ENCODE results near the gene ZBTB48. TPM values are rescaled to one million over a fixed set of nuclear protein-coding genes. Genes with fewer than 3 reads are reported as not detected.

Gene ZBTB48
- total RNA-seq, 1 donor from 2014 or later = 20.0 TPM

DNA sequence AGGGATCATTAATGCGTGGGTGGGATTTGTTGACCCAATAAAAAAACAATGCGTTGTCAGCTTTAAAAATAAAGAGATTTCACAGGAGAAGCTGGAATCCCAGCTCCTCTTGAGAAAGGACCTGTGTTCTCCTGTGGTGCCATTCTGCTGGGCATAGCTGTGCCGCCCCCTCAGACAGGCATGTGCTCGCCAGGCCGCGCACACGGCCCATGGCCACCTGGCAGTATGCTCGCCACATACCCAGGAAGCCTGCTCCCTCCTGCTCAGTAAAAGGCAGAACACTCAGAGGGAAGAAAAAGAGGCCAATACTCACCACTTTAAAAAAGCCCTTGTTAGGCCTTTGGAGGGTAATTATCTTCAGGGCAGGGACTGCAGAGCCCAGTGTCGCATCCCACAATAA lies 58.0 kb downstream of the ZBTB48 start:
- H3K27ac ChIP-seq (ENCODE audit: low read depth, low read length) = no peak overlapping the region
- Mint-ChIP-seq H3K27ac (ENCODE audit: unreplicated experiment) (no peak overlapping the region), H3K4me3 (ENCODE audit: unreplicated experiment) (no peak overlapping the region), H3K27me3 (ENCODE audit: low read depth, unreplicated experiment) (no peaks in the 10 kb centered on the region), H3K9me3 (ENCODE audit: unreplicated experiment) (no peaks in the 10 kb centered on the region), H3K4me1 (ENCODE audit: low read depth, unreplicated experiment) (no peaks in the 10 kb centered on the region), H3K36me3 (ENCODE audit: low read depth, unreplicated experiment) (peaks cover 19% of the 10 kb centered on the region)
- H3K4me2 ChIP-seq (ENCODE audit: low read length) = peak overlapping the region; percentile 20
- H3K9ac ChIP-seq (ENCODE audit: low read length) = no peak overlapping the region
- no peak for FAIRE-seq
- no peaks in the 10 kb centered on the region for H3K79me2 ChIP-seq (ENCODE audit: insufficient read depth, low read length)
- no peak for DNase-seq (ENCODE audit: low read depth)
- H3K36me3 ChIP-seq (ENCODE audit: insufficient read depth, low read length) = peaks cover 14% of the 10 kb centered on the region
- H3K9me3 ChIP-seq (ENCODE audit: insufficient read depth, low read depth, low read length) = no peaks in the 10 kb centered on the region
- peaks cover 9% of the 10 kb centered on the region for H3K4me1 ChIP-seq (ENCODE audit: insufficient read depth, low read length)
- H4K20me1 ChIP-seq (ENCODE audit: insufficient read depth, low read length) = no peaks in the 10 kb centered on the region
- no peak for TF ChIP-seq EZH2 (IDR thresholded peaks at IDR 0.05; ENCODE audit: insufficient read depth, low read length)
- TF ChIP-seq, protein P1, sequence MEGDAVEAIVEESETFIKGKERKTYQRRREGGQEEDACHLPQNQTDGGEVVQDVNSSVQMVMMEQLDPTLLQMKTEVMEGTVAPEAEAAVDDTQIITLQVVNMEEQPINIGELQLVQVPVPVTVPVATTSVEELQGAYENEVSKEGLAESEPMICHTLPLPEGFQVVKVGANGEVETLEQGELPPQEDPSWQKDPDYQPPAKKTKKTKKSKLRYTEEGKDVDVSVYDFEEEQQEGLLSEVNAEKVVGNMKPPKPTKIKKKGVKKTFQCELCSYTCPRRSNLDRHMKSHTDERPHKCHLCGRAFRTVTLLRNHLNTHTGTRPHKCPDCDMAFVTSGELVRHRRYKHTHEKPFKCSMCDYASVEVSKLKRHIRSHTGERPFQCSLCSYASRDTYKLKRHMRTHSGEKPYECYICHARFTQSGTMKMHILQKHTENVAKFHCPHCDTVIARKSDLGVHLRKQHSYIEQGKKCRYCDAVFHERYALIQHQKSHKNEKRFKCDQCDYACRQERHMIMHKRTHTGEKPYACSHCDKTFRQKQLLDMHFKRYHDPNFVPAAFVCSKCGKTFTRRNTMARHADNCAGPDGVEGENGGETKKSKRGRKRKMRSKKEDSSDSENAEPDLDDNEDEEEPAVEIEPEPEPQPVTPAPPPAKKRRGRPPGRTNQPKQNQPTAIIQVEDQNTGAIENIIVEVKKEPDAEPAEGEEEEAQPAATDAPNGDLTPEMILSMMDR (IDR thresholded peaks at IDR 0.05; ENCODE audit: insufficient read depth, low read depth, low read length) = no peak
- H3K4me3 ChIP-seq (ENCODE audit: insufficient read depth, low read depth, low read length) = no peak overlapping the region
- H2AFZ ChIP-seq (ENCODE audit: low read depth, low read length) = no peak overlapping the region
- H3K27me3 ChIP-seq (ENCODE audit: insufficient read depth, low read length) = no peaks in the 10 kb centered on the region

GRCh38 chr1:6638226-6638625 lies 58.4 kb downstream of the ZBTB48 start:
- Histone ChIP-seq H3K9ac (ENCODE audit: low read length) (no peak overlapping the region), H3K4me1 (ENCODE audit: insufficient read depth, low read length) (peaks cover 9% of the 10 kb centered on the region), H3K27ac (ENCODE audit: low read depth, low read length) (no peak overlapping the region), H3K4me3 (ENCODE audit: insufficient read depth, low read depth, low read length) (no peak overlapping the region), H3K27me3 (ENCODE audit: insufficient read depth, low read length) (no peaks in the 10 kb centered on the region), H4K20me1 (ENCODE audit: insufficient read depth, low read length) (no peaks in the 10 kb centered on the region), H3K79me2 (ENCODE audit: insufficient read depth, low read length) (no peaks in the 10 kb centered on the region), H3K9me3 (ENCODE audit: insufficient read depth, low read depth, low read length) (no peaks in the 10 kb centered on the region), H3K4me2 (ENCODE audit: low read length) (peak overlapping the region; percentile 20), H2AFZ (ENCODE audit: low read depth, low read length) (no peak overlapping the region), H3K36me3 (ENCODE audit: insufficient read depth, low read length) (peaks cover 14% of the 10 kb centered on the region)
- Mint-ChIP-seq H3K4me3 (ENCODE audit: unreplicated experiment) (no peak overlapping the region), H3K27me3 (ENCODE audit: low read depth, unreplicated experiment) (no peaks in the 10 kb centered on the region), H3K27ac (ENCODE audit: unreplicated experiment) (no peak overlapping the region), H3K36me3 (ENCODE audit: low read depth, unreplicated experiment) (peaks cover 20% of the 10 kb centered on the region), H3K4me1 (ENCODE audit: low read depth, unreplicated experiment) (no peaks in the 10 kb centered on the region), H3K9me3 (ENCODE audit: unreplicated experiment) (no peaks in the 10 kb centered on the region)
- FAIRE-seq = no peak
- DNase-seq (ENCODE audit: low read depth) = peak; percentile 73
- no peak for TF ChIP-seq EZH2 (IDR thresholded peaks at IDR 0.05; ENCODE audit: insufficient read depth, low read length)
- TF ChIP-seq, protein P1 (IDR thresholded peaks at IDR 0.05; ENCODE audit: insufficient read depth, low read depth, low read length) = no peak

Other genes with a start within 250 kb of the ZBTB48 start
- gene ACOT7, start 186.2 kb upstream of the ZBTB48 start, total RNA-seq = 75.6 and 91.1 TPM in 2 replicates
- 0.94 and 3.0 TPM in 2 replicates for gene HES2, start 160.1 kb upstream of the ZBTB48 start, total RNA-seq
- 0.66 and 0.96 TPM in 2 replicates for gene ESPN, start 155.2 kb upstream of the ZBTB48 start, total RNA-seq
- 16.5 and 18.8 TPM in 2 replicates for gene TNFRSF25, start 113.8 kb upstream of the ZBTB48 start, total RNA-seq
- 23.0 and 25.1 TPM in 2 replicates for gene PLEKHG5, start 88.3 kb upstream of the ZBTB48 start, total RNA-seq
- gene NOL9, start 25.5 kb upstream of the ZBTB48 start, total RNA-seq = 24.0 and 26.8 TPM in 2 replicates
- not detected in 2 replicates for gene TAS1R1, start 24.7 kb upstream of the ZBTB48 start, total RNA-seq
- gene KLHL21, start 22.9 kb downstream of the ZBTB48 start, total RNA-seq = 39.7 and 42.3 TPM in 2 replicates
- 23.7 and 24.7 TPM in 2 replicates for gene PHF13, start 33.7 kb downstream of the ZBTB48 start, total RNA-seq
- 15.1 and 16.5 TPM in 2 replicates for gene THAP3, start 44.9 kb downstream of the ZBTB48 start, total RNA-seq
- 58.9 and 63.9 TPM in 2 replicates for gene DNAJC11, start 121.8 kb downstream of the ZBTB48 start, total RNA-seq
- 69.2 and 77.6 TPM in 2 replicates for gene CAMTA1, start 205.5 kb downstream of the ZBTB48 start, total RNA-seq

Measured in astrocyte (in vitro differentiated cells and primary cell).